HCT116 (cell line): ENCODE data around the gene CA10. TPM values are rescaled to one million over a fixed set of nuclear protein-coding genes. Genes with fewer than 3 reads are reported as not detected.

ENCODE experiments used
- ATAC-seq: fragments of 200-7000 bp; cut with Tn5 transposase; 2 replicates; pipeline ENCODE4 v1.9.1; 2020; ENCODE audit warnings: mild to moderate bottlenecking, moderate library complexity
- BruUV-seq: library from RNA; stranded (reverse); fragments of 400-500 nt; replicated peaks from 2 replicates; lab custom pipeline; 2021; lab: Mats Ljungman, UMichigan
- CTCF ChIA-PET: fragments of 300-600 bp; sonication (Branson Sonifier 250); formaldehyde crosslinking; loops from one replicate; lab custom pipeline; 2021; ENCODE audit warnings: antibody characterized with exemption; lab: Charles Lee
- POLR2A ChIA-PET: fragments of 300-600, 350-600 bp; sonication (Branson Sonifier 250); formaldehyde crosslinking; loops from one replicate; lab custom pipeline; 2021; ENCODE audit warnings: antibody characterized with exemption; lab: Charles Lee
- RAD21 ChIA-PET, 2 experiments: fragments of 300-600 bp; sonication (Branson Sonifier 250); formaldehyde crosslinking; loops; one replicate each; lab custom pipeline; 2023; ENCODE audit warnings: low total read pairs in 2 of 2; ENCODE audit not compliant: uncharacterized antibody in 2 of 2, unreplicated experiment in 2 of 2, low non-redundant PET in 1 of 2; lab: Charles Lee
- DNase-seq: peaks from one replicate; pipeline ENCODE4 v3.0.0-alpha.2; 2010; ENCODE audit warnings: low read depth, low spot score
- H2AFZ ChIP-seq: fragments of 200-600 bp; shearing (Covaris generic), sonication (generic); 2 replicates; pipeline ENCODE4 v1.6.1; 2017; ENCODE audit warnings: low read depth, mixed run types, mixed read lengths, antibody characterized with exemption, low read length; ENCODE audit not compliant: poor library complexity, severe bottlenecking
- H3K27ac ChIP-seq: 2 replicates; pipeline ENCODE4 v1.5.1; 2012; ENCODE audit warnings: low read depth, low read length
- H3K27me3 ChIP-seq: fragments of 200-600 bp; sonication (generic); 2 replicates; pipeline ENCODE4 v1.6.1; 2016; ENCODE audit warnings: mixed run types, low read length, mixed read lengths; ENCODE audit not compliant: insufficient read depth
- H3K36me3 ChIP-seq, 2 experiments: fragments of 200-500 bp in 1 of 2; fragments of 200-600 bp in 1 of 2; sonication (Bioruptor generic) in 1 of 2; sonication (generic) in 1 of 2; 2 replicates each; pipeline versions ENCODE4 v1.5.1 to v1.6.1; 2014 to 2016; ENCODE audit warnings: low read length in 2 of 2, inconsistent platforms in 1 of 2, mixed read lengths in 1 of 2, mixed run types in 1 of 2; ENCODE audit not compliant: insufficient read depth in 2 of 2, control insufficient read depth in 1 of 2
- H3K4me1 ChIP-seq, 2 experiments: fragments of 200-600 bp in 1 of 2; sonication (generic) in 1 of 2; 2 replicates each; pipeline versions ENCODE4 v1.5.1 to v1.6.1; 2012 to 2017; ENCODE audit warnings: low read length in 2 of 2, inconsistent platforms in 1 of 2, mild to moderate bottlenecking in 1 of 2, mixed read lengths in 1 of 2, mixed run types in 1 of 2, moderate library complexity in 1 of 2; ENCODE audit not compliant: insufficient read depth in 2 of 2, control insufficient read depth in 1 of 2
- H3K4me2 ChIP-seq: fragments of 200-600 bp; sonication (generic); 2 replicates; pipeline ENCODE4 v1.6.1; 2017; ENCODE audit warnings: mixed run types, low read length, mixed read lengths
- H3K4me3 ChIP-seq, 2 experiments: fragments of 200-600 bp in 1 of 2; sonication (generic) in 1 of 2; replicated peaks in 1 of 2; 2 replicates each; pipeline ENCODE4 v1.5.1; 2011 to 2016; ENCODE audit warnings: low read length in 2 of 2, control low read depth in 1 of 2, low read depth in 1 of 2, mild to moderate bottlenecking in 1 of 2, mixed read lengths in 1 of 2, mixed run types in 1 of 2
- H3K79me2 ChIP-seq: fragments of 200-600 bp; sonication (generic); 2 replicates; pipeline ENCODE4 v1.6.1; 2017; ENCODE audit warnings: mild to moderate bottlenecking, mixed run types, low read length, moderate library complexity, mixed read lengths; ENCODE audit not compliant: insufficient read depth
- H3K9ac ChIP-seq: fragments of 200-600 bp; sonication (generic); 2 replicates; pipeline ENCODE4 v1.6.1; 2016; ENCODE audit warnings: low read length, mixed read lengths
- H3K9me2 ChIP-seq: fragments of 200-600 bp; sonication (generic), shearing (Covaris generic); 2 replicates; pipeline ENCODE4 v1.6.1; 2017; ENCODE audit warnings: mixed run types, mild to moderate bottlenecking, moderate library complexity; ENCODE audit not compliant: insufficient read depth
- H3K9me3 ChIP-seq, 2 experiments: fragments of 200-500 bp in 1 of 2; fragments of 200-600 bp in 1 of 2; sonication (Bioruptor generic) in 1 of 2; sonication (generic) in 1 of 2; 2 replicates each; pipeline ENCODE4 v1.6.1; 2014 to 2017; ENCODE audit warnings: low read length in 2 of 2, mixed read lengths in 2 of 2, inconsistent platforms in 1 of 2, low read depth in 1 of 2, mild to moderate bottlenecking in 1 of 2, mixed run types in 1 of 2, moderate library complexity in 1 of 2; ENCODE audit not compliant: control insufficient read depth in 1 of 2, insufficient read depth in 1 of 2
- H4K20me1 ChIP-seq: fragments of 200-600 bp; sonication (generic), shearing (Covaris generic); 2 replicates; pipeline ENCODE4 v1.6.1; 2017; ENCODE audit warnings: mixed run types, mild to moderate bottlenecking, moderate library complexity; ENCODE audit not compliant: insufficient read depth
- CBX3 ChIP-seq: IDR thresholded peaks from 2 replicates; pipeline ENCODE4 v1.6.1; 2012; ENCODE audit warnings: low read depth
- CEBPB ChIP-seq: IDR thresholded peaks from 2 replicates; pipeline ENCODE4 v1.6.1; 2012; ENCODE audit warnings: low read depth
- CTCF ChIP-seq, 3 experiments: fragments of 200-600 bp in 1 of 3; sonication (generic) in 1 of 3; IDR thresholded peaks in 2 of 3; conservative IDR thresholded peaks in 1 of 3; 2 replicates each; pipeline ENCODE4 v1.5.1; 2012 to 2017; ENCODE audit warnings: low read depth in 2 of 3, low read length in 2 of 3, antibody characterized with exemption in 1 of 3, borderline replicate concordance in 1 of 3, control low read depth in 1 of 3, mild to moderate bottlenecking in 1 of 3, mixed read lengths in 1 of 3, mixed run types in 1 of 3, moderate library complexity in 1 of 3; ENCODE audit not compliant: insufficient read depth in 1 of 3
- ELF1 ChIP-seq: IDR thresholded peaks from 2 replicates; pipeline ENCODE4 v1.6.1; 2012; ENCODE audit warnings: low read depth, borderline replicate concordance
- EZH2 ChIP-seq: fragments of 200-600 bp; sonication (generic); IDR thresholded peaks from 2 replicates; pipeline ENCODE4 v1.6.1; 2017; ENCODE audit warnings: antibody characterized with exemption, mixed run types
- EZH2phosphoT487 ChIP-seq: fragments of 200-600 bp; IDR thresholded peaks from 2 replicates; pipeline ENCODE4 v1.6.1; 2018; ENCODE audit warnings: antibody characterized with exemption, borderline replicate concordance
- JUND ChIP-seq: IDR thresholded peaks from 2 replicates; pipeline ENCODE4 v1.6.1; 2012
- RAD21 ChIP-seq: IDR thresholded peaks from 2 replicates; pipeline ENCODE4 v1.6.1; 2012; ENCODE audit warnings: low read depth, mild to moderate bottlenecking
- REST ChIP-seq: IDR thresholded peaks from 2 replicates; pipeline ENCODE4 v1.6.1; 2012; ENCODE audit warnings: low read depth
- SP1 ChIP-seq: IDR thresholded peaks from 2 replicates; pipeline ENCODE4 v1.6.1; 2012; ENCODE audit warnings: low read depth
- TCF7L2 ChIP-seq: IDR thresholded peaks from 2 replicates; pipeline ENCODE4 v1.7.0; 2011; ENCODE audit warnings: borderline replicate concordance, inconsistent platforms; ENCODE audit not compliant: insufficient read depth, insufficient read length; ENCODE audit errors: extremely low read depth
- YY1 ChIP-seq: IDR thresholded peaks from 2 replicates; pipeline ENCODE4 v1.6.1; 2011; ENCODE audit warnings: low read length, low read depth, moderate library complexity, mild to moderate bottlenecking; ENCODE audit not compliant: insufficient replicate concordance; ENCODE audit errors: extremely low read depth
- ZFX ChIP-seq: fragments of 450-650 bp; IDR thresholded peaks from 2 replicates; pipeline ENCODE4 v1.6.1; 2017
- ZNF274 ChIP-seq: fragments of 200-500 bp; sonication (Bioruptor generic); IDR thresholded peaks from 2 replicates; pipeline ENCODE4 v1.6.1; 2014; ENCODE audit warnings: mild to moderate bottlenecking, low read depth, low read length, inconsistent platforms
- intact Hi-C: fragments of 100-400 bp; cut with micrococcal nuclease; formaldehyde crosslinking; loops from 2 replicates; pipeline ENCODE4 v1.10.0; 2022
- total RNA-seq: library from RNA; stranded (reverse); gene quantifications from one replicate; pipeline ENCODE4 v1.2.1, GENCODE V29; 2021; ENCODE audit not compliant: unreplicated experiment
- TF ChIP-seq, protein P1 (sequence below): IDR thresholded peaks from 2 replicates; pipeline ENCODE4 v1.6.1; 2012

The CA10 gene
- total RNA-seq, 1 experiment from 2014 or later, result not detected

DNA sequence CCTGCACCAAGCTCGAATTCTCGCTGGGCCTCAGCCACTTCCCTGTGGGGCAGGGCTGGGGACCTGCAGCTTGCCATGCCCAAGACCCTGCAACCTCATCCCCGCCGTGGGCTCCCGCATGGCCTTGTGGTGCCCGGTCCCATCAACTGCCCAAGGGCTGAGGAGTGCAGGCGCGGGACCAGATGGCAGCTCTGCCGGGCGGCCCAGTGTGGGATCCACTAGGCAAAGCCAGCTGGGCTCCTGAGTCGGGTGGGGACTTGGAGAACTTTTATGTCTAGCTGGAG, 489.6 kb downstream of the CA10 start (continued):
- TF ChIP-seq YY1 (no peak), ZNF274 (no peak), SP1 (no peak), ELF1 (no peak), ZFX (no peak), CEBPB (no peak), RAD21 (no peak)
- TF ChIP-seq, protein P1, sequence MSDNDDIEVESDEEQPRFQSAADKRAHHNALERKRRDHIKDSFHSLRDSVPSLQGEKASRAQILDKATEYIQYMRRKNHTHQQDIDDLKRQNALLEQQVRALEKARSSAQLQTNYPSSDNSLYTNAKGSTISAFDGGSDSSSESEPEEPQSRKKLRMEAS, result no peak

- H3K9me3 ChIP-seq, result no peaks in the 10 kb centered on the region
- TF ChIP-seq CBX3, result no peak
- no peak for TF ChIP-seq YY1
- no peak for TF ChIP-seq EZH2phosphoT487
- TF ChIP-seq, protein P1, result no peak
- TF ChIP-seq ZNF274, result no peak
- no peak for TF ChIP-seq CTCF (IDR thresholded peaks at IDR 0.05 in 2 of 3, conservative IDR thresholded peaks at IDR 0.05 in 1 of 3; ENCODE audit: borderline replicate concordance in 1 of 3, insufficient read depth in 1 of 3, low read depth in 2 of 3, low read length in 2 of 3)
- TF ChIP-seq ELF1, result no peak
- TF ChIP-seq TCF7L2, result no peak
- no peak for TF ChIP-seq CEBPB
- no peak for TF ChIP-seq JUND
- no peak for TF ChIP-seq EZH2
- no peak for TF ChIP-seq REST
- peaks cover 47% of the 10 kb centered on the region for H3K27me3 ChIP-seq
- CTCF ChIA-PET, result no interaction called here
- intact Hi-C loops, result no loop called here
- no peak for DNase-seq
- no peak overlapping the region for H3K4me2 ChIP-seq
- no peaks in the 10 kb centered on the region for H3K79me2 ChIP-seq
- no peak overlapping the region for H3K27ac ChIP-seq
- H3K9me2 ChIP-seq, result no peaks in the 10 kb centered on the region
- RAD21 ChIA-PET, result no interaction called here
- no peak overlapping the region for H3K4me3 ChIP-seq
- H3K36me3 ChIP-seq, result no peaks in the 10 kb centered on the region
- no peak overlapping the region for H3K9ac ChIP-seq
- no peak for ATAC-seq
- no peak overlapping the region for H2AFZ ChIP-seq
- POLR2A ChIA-PET, result no interaction called here
- BruUV-seq, result no TSS peak
- no peaks in the 10 kb centered on the region for H4K20me1 ChIP-seq
- H3K4me1 ChIP-seq, result no peaks in the 10 kb centered on the region
Observed at GRCh38 chr17:51668155-51668962, 490.2 kb downstream of the CA10 start.
